Glutamatergic neuron (in vitro differentiated cells): ENCODE measurements around the gene MBLAC1. TPM values are rescaled to one million over a fixed set of nuclear protein-coding genes. Genes with fewer than 3 reads are reported as not detected.

Experiments
- DNase-seq: peaks from one replicate; pipeline ENCODE4 v3.0.0; 2022
- H3K27ac Mint-ChIP-seq: one replicate; pipeline ENCODE4 v1.8.0; 2020; ENCODE audit warnings: mild to moderate bottlenecking, mixed read lengths, inconsistent platforms; ENCODE audit not compliant: unreplicated experiment
- H3K27me3 Mint-ChIP-seq: one replicate; pipeline ENCODE4 v1.8.0; 2020; ENCODE audit warnings: mild to moderate bottlenecking, moderate library complexity, mixed read lengths, inconsistent platforms; ENCODE audit not compliant: unreplicated experiment
- H3K36me3 Mint-ChIP-seq: one replicate; pipeline ENCODE4 v1.8.0; 2020; ENCODE audit warnings: mild to moderate bottlenecking, mixed read lengths, inconsistent platforms; ENCODE audit not compliant: unreplicated experiment
- H3K4me1 Mint-ChIP-seq: one replicate; pipeline ENCODE4 v1.8.0; 2020; ENCODE audit warnings: mild to moderate bottlenecking, low read depth, mixed read lengths, inconsistent platforms; ENCODE audit not compliant: unreplicated experiment
- H3K4me3 Mint-ChIP-seq: one replicate; pipeline ENCODE4 v1.8.0; 2020; ENCODE audit warnings: mild to moderate bottlenecking, mixed read lengths, inconsistent platforms; ENCODE audit not compliant: unreplicated experiment
- H3K9me3 Mint-ChIP-seq: one replicate; pipeline ENCODE4 v1.8.0; 2020; ENCODE audit warnings: mild to moderate bottlenecking, moderate library complexity, mixed read lengths, inconsistent platforms; ENCODE audit not compliant: unreplicated experiment
- long read RNA-seq: library from polyadenylated mRNA; unstranded; transcript quantifications from one replicate; pipeline ENCODE4 v2.0.0, GENCODE V29; 2020; ENCODE audit not compliant: unreplicated experiment
- total RNA-seq: library from RNA; stranded (reverse); fragmentation: NEBNext Ultra II Directional; extraction: Animal tissue kit (Norgen Biotek cat#: 25700); gene quantifications from one replicate; pipeline ENCODE4 v1.2.1, GENCODE V29; 2021; ENCODE audit not compliant: unreplicated experiment
- TF ChIP-seq, protein P1 (sequence below): fragments of 200-600 bp; sonication (generic); IDR thresholded peaks from one replicate; pipeline ENCODE4 v1.5.0; 2021; ENCODE audit not compliant: partially characterized antibody, unreplicated experiment

The MBLAC1 gene
- total RNA-seq = 3.3 TPM
- long read RNA-seq = 0 reads

DNA sequence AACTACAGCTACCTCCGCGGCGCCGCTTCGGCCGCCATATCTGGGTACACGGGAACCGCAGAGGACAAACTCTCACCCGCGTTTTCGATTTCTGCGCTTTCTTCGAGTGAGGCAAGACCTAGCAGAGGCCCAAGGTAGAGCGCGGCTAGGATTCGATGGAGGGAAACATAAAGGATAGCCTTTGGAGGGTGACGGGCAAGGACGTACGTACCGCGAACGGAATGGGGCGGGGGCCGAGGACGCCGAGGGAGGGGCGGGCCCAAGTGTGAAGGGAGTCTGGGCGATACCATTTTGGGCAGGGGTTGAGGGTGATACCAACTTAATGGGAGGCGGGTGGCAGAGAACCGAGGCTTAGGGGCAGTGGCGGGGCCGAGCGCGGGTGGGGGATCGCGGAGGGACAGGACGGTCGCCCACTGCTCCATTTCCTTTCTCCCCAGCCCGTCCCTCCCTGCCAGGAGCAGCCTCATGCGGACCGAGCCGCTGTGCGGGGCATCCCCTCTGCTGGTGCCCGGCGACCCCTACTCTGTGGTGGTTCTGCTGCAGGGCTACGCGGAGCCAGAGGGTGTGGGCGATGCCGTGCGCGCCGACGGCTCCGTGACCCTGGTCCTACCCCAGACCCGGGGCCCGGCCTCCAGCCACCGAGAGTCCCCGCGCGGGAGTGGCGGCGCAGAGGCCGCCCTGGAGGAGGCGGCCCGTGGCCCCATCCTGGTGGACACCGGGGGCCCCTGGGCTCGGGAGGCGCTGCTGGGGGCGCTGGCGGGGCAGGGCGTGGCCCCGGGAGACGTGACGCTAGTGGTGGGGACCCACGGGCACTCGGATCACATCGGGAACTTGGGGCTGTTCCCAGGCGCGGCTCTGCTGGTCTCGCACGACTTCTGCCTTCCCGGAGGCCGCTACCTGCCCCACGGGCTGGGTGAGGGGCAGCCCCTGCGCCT is at the start of gene MBLAC1:
Gene MBLAC1 (plus strand): TSS at position 37 of the 935 bp plus-strand sequence. CDS start 429 bp downstream, at position 466.
- peak; percentile 91 for DNase-seq
- Mint-ChIP-seq H3K36me3 (no peaks in the 10 kb centered on the region), H3K27ac (peak within 1 kb of the TSS; percentile 99), H3K9me3 (peaks cover 2% of the 10 kb centered on the region), H3K4me3 (peak within 1 kb of the TSS; percentile 96), H3K27me3 (peaks cover 7% of the 10 kb centered on the region), H3K4me1 (no peaks in the 10 kb centered on the region)
- TF ChIP-seq, protein P1, sequence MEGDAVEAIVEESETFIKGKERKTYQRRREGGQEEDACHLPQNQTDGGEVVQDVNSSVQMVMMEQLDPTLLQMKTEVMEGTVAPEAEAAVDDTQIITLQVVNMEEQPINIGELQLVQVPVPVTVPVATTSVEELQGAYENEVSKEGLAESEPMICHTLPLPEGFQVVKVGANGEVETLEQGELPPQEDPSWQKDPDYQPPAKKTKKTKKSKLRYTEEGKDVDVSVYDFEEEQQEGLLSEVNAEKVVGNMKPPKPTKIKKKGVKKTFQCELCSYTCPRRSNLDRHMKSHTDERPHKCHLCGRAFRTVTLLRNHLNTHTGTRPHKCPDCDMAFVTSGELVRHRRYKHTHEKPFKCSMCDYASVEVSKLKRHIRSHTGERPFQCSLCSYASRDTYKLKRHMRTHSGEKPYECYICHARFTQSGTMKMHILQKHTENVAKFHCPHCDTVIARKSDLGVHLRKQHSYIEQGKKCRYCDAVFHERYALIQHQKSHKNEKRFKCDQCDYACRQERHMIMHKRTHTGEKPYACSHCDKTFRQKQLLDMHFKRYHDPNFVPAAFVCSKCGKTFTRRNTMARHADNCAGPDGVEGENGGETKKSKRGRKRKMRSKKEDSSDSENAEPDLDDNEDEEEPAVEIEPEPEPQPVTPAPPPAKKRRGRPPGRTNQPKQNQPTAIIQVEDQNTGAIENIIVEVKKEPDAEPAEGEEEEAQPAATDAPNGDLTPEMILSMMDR = no peak

GRCh38 chr7:100077205-100077604 is 49.6 kb upstream of the MBLAC1 start:
- H3K27ac Mint-ChIP-seq = no peak overlapping the region
- H3K36me3 Mint-ChIP-seq = peaks cover 44% of the 10 kb centered on the region
- H3K9me3 Mint-ChIP-seq = peaks cover 23% of the 10 kb centered on the region
- peaks cover 20% of the 10 kb centered on the region for H3K27me3 Mint-ChIP-seq
- TF ChIP-seq, protein P1 = no peak
- DNase-seq = no peak
- H3K4me3 Mint-ChIP-seq = no peak overlapping the region
- H3K4me1 Mint-ChIP-seq = peaks cover 8% of the 10 kb centered on the region

- Mint-ChIP-seq H3K4me3 (peak overlapping the region; percentile 83), H3K27me3 (peaks cover 21% of the 10 kb centered on the region), H3K4me1 (peaks cover 11% of the 10 kb centered on the region), H3K27ac (peak overlapping the region; percentile 52), H3K9me3 (peaks cover 18% of the 10 kb centered on the region), H3K36me3 (peaks cover 30% of the 10 kb centered on the region)
- DNase-seq = no peak
- TF ChIP-seq, protein P1 = no peak
Measured at GRCh38 chr7:100079024-100079560, 47.7 kb upstream of the MBLAC1 start.

- TF ChIP-seq, protein P1 = no peak
- H3K27me3 Mint-ChIP-seq = peaks cover 13% of the 10 kb centered on the region
- DNase-seq = no peak
- H3K4me3 Mint-ChIP-seq = peak overlapping the region; percentile 100
- H3K27ac Mint-ChIP-seq = peak overlapping the region; percentile 94
- peaks cover 18% of the 10 kb centered on the region for H3K36me3 Mint-ChIP-seq
- H3K9me3 Mint-ChIP-seq = peaks cover 13% of the 10 kb centered on the region
- peaks cover 11% of the 10 kb centered on the region for H3K4me1 Mint-ChIP-seq
Measured at GRCh38 chr7:100080907-100081534, 45.7 kb upstream of the MBLAC1 start.
